H1 (cell line): ENCODE data around the gene SLC18A3. TPM values are rescaled to one million over a fixed set of nuclear protein-coding genes. Genes with fewer than 3 reads are reported as not detected.

Experiments used
- CTCF ChIA-PET: fragments of 300-600 bp; sonication (Branson Sonifier 250); formaldehyde crosslinking; loops from one replicate; lab custom pipeline; 2021; ENCODE audit not compliant: partially characterized antibody; lab: Charles Lee
- POLR2A ChIA-PET: fragments of 300-600 bp; sonication (Branson Sonifier 250); formaldehyde crosslinking; loops from one replicate; lab custom pipeline; 2021; ENCODE audit warnings: inconsistent platforms; ENCODE audit not compliant: partially characterized antibody; lab: Charles Lee
- DNase-seq, 2 experiments: peaks; one replicate each; pipeline versions ENCODE4 v3.0.0 to v3.0.0-alpha.2; 2010 to 2022; ENCODE audit warnings: low spot score in 2 of 2, low read depth in 1 of 2, mixed read lengths in 1 of 2
- FAIRE-seq: peaks from 2 replicates; lab custom pipeline; 2011; peaks lifted over from hg19 to GRCh38; lab: Jason Lieb, UNC
- H2AFZ ChIP-seq: 2 replicates; pipeline ENCODE4 v1.8.1; 2012; ENCODE audit warnings: low read length, inconsistent platforms
- H2AK5ac ChIP-seq: 2 replicates; pipeline ENCODE4 v1.6.1; 2013; ENCODE audit warnings: low read depth, low read length
- H2BK120ac ChIP-seq: replicated peaks from 2 replicates; pipeline ENCODE3; 2013; ENCODE audit warnings: low read depth, low read length, inconsistent platforms
- H2BK12ac ChIP-seq: 2 replicates; pipeline ENCODE4 v1.6.1; 2013; ENCODE audit warnings: low read depth, low read length
- H2BK15ac ChIP-seq: 2 replicates; pipeline ENCODE4 v1.6.1; 2013; ENCODE audit warnings: low read length
- H2BK20ac ChIP-seq: 2 replicates; pipeline ENCODE4 v1.6.1; 2013; ENCODE audit warnings: low read length
- H2BK5ac ChIP-seq: 2 replicates; pipeline ENCODE4 v1.6.1; 2013; ENCODE audit warnings: low read depth, low read length
- H3K14ac ChIP-seq: 2 replicates; pipeline ENCODE4 v1.6.1; 2013; ENCODE audit warnings: inconsistent platforms; ENCODE audit not compliant: insufficient read length
- H3K18ac ChIP-seq: 2 replicates; pipeline ENCODE4 v1.6.1; 2013; ENCODE audit warnings: low read length; ENCODE audit errors: extremely low read depth
- H3K23ac ChIP-seq: 2 replicates; pipeline ENCODE4 v1.6.1; 2013; ENCODE audit warnings: inconsistent platforms; ENCODE audit not compliant: insufficient read length
- H3K23me2 ChIP-seq: 2 replicates; pipeline ENCODE4 v1.6.1; 2013; ENCODE audit warnings: low read depth, low read length
- H3K27ac ChIP-seq: 2 replicates; pipeline ENCODE4 v1.6.1; 2011; ENCODE audit warnings: low read depth, low read length, inconsistent platforms
- H3K27me3 ChIP-seq, 4 experiments: replicated peaks in 1 of 4; 1 replicate in 1 of 4; 2 replicates in 3 of 4; pipeline versions ENCODE4 v1.6.1 to v1.8.1; 2011 to 2013; ENCODE audit warnings: low read length in 3 of 4, mild to moderate bottlenecking in 3 of 4, inconsistent platforms in 2 of 4, mixed read lengths in 2 of 4, moderate library complexity in 1 of 4; ENCODE audit not compliant: control insufficient read depth in 3 of 4, insufficient read depth in 3 of 4; ENCODE audit errors: extremely low read depth in 1 of 4
- H3K36me3 ChIP-seq, 4 experiments: 2 replicates each; pipeline versions ENCODE4 v1.6.1 to v1.8.1; 2011 to 2013; ENCODE audit warnings: mild to moderate bottlenecking in 4 of 4, low read length in 3 of 4, moderate library complexity in 2 of 4, control low read depth in 1 of 4, inconsistent platforms in 1 of 4; ENCODE audit not compliant: insufficient read depth in 4 of 4, control insufficient read depth in 2 of 4
- H3K4ac ChIP-seq: replicated peaks from 2 replicates; pipeline ENCODE3; 2013; ENCODE audit warnings: low read length, low read depth, mixed read lengths, inconsistent platforms; ENCODE audit not compliant: insufficient read length
- H3K4me1 ChIP-seq, 4 experiments: replicated peaks in 1 of 4; 1 replicate in 1 of 4; 2 replicates in 3 of 4; pipeline versions ENCODE4 v1.6.1 to v1.8.1; 2011 to 2013; ENCODE audit warnings: low read length in 3 of 4, inconsistent platforms in 2 of 4, mixed read lengths in 1 of 4; ENCODE audit not compliant: insufficient read depth in 4 of 4, control insufficient read depth in 3 of 4
- H3K4me2 ChIP-seq, 2 experiments: 2 replicates each; pipeline versions ENCODE4 v1.6.1 to v1.8.1; 2011 to 2013; ENCODE audit warnings: low read depth in 2 of 2, low read length in 2 of 2, control low read depth in 1 of 2, inconsistent platforms in 1 of 2, mild to moderate bottlenecking in 1 of 2; ENCODE audit not compliant: insufficient read depth in 1 of 2
- H3K4me3 ChIP-seq, 4 experiments: fragments of 200-600, 300-600 bp in 1 of 4; sonication (generic), shearing (Covaris generic), sonication (Bioruptor Twin) in 1 of 4; 2 replicates each; pipeline versions ENCODE4 v1.5.1 to v1.8.1; 2011 to 2016; ENCODE audit warnings: low read length in 4 of 4, low read depth in 3 of 4, control low read depth in 2 of 4, inconsistent platforms in 2 of 4, mild to moderate bottlenecking in 2 of 4, mixed read lengths in 1 of 4, moderate library complexity in 1 of 4; ENCODE audit not compliant: insufficient read depth in 2 of 4; ENCODE audit errors: extremely low read depth in 1 of 4
- H3K56ac ChIP-seq: replicated peaks from 2 replicates; pipeline ENCODE3; 2013; ENCODE audit warnings: low read depth, mild to moderate bottlenecking, mixed read lengths, low read length, inconsistent platforms; ENCODE audit not compliant: insufficient read length
- H3K79me1 ChIP-seq: 2 replicates; pipeline ENCODE4 v1.6.1; 2013; ENCODE audit warnings: low read depth, low read length, control low read depth
- H3K79me2 ChIP-seq, 2 experiments: 2 replicates each; pipeline versions ENCODE4 v1.6.1 to v1.8.1; 2012 to 2013; ENCODE audit warnings: low read length in 2 of 2, mild to moderate bottlenecking in 2 of 2, inconsistent platforms in 1 of 2; ENCODE audit not compliant: insufficient read depth in 2 of 2, control insufficient read depth in 1 of 2
- H3K9ac ChIP-seq, 4 experiments: replicated peaks in 1 of 4; 1 replicate in 1 of 4; 2 replicates in 3 of 4; pipeline versions ENCODE4 v1.6.1 to v1.8.1; 2011 to 2013; ENCODE audit warnings: low read depth in 3 of 4, low read length in 3 of 4, control low read depth in 2 of 4, mild to moderate bottlenecking in 2 of 4, moderate library complexity in 2 of 4, inconsistent platforms in 1 of 4; ENCODE audit errors: extremely low read depth in 1 of 4
- H3K9me3 ChIP-seq, 2 experiments: 2 replicates each; pipeline versions ENCODE4 v1.6.1 to v1.8.1; 2012 to 2013; ENCODE audit warnings: mild to moderate bottlenecking in 2 of 2, moderate library complexity in 2 of 2, control low read depth in 1 of 2, inconsistent platforms in 1 of 2, low read depth in 1 of 2, low read length in 1 of 2, mixed read lengths in 1 of 2; ENCODE audit not compliant: insufficient read depth in 2 of 2
- H4K20me1 ChIP-seq, 2 experiments: replicated peaks in 1 of 2; 2 replicates each; pipeline versions ENCODE3 to v1.8.1; 2011 to 2013; ENCODE audit warnings: inconsistent platforms in 2 of 2, low read length in 2 of 2, mild to moderate bottlenecking in 1 of 2; ENCODE audit not compliant: insufficient read depth in 2 of 2, control insufficient read depth in 1 of 2
- H4K5ac ChIP-seq: 2 replicates; pipeline ENCODE4 v1.6.1; 2013; ENCODE audit warnings: low read length, low read depth, mixed read lengths, inconsistent platforms; ENCODE audit not compliant: insufficient read length
- H4K8ac ChIP-seq: 2 replicates; pipeline ENCODE4 v1.8.0; 2013; ENCODE audit warnings: mild to moderate bottlenecking, moderate library complexity, low read length, inconsistent platforms; ENCODE audit not compliant: insufficient read depth; ENCODE audit errors: extremely low read depth
- H4K91ac ChIP-seq: replicated peaks from 2 replicates; pipeline ENCODE3; 2013; ENCODE audit warnings: low read length, mixed read lengths, inconsistent platforms; ENCODE audit not compliant: insufficient read length
- CEBPB ChIP-seq: IDR thresholded peaks from 2 replicates; pipeline ENCODE4 v1.6.1; 2012; ENCODE audit warnings: low read depth, low read length
- E2F6 ChIP-seq: IDR thresholded peaks from 2 replicates; pipeline ENCODE4 v1.6.1; 2012; ENCODE audit warnings: inconsistent platforms
- MAX ChIP-seq: IDR thresholded peaks from 2 replicates; pipeline ENCODE4 v1.6.1; 2012; ENCODE audit warnings: inconsistent platforms
- WGBS, 2 experiments: shearing (Covaris generic) in 1 of 2; methylation state at CpG; one replicate each; pipeline versions ENCODE4 v1.1.6 to v1.1.7; 2013 to 2015; ENCODE audit warnings: low lambda C conversion rate in 2 of 2, mixed read lengths in 2 of 2, inconsistent platforms in 1 of 2, low coverage in 1 of 2, missing lambda C conversion rate in 1 of 2; ENCODE audit not compliant: insufficient replicate concordance in 2 of 2, insufficient coverage in 1 of 2, insufficient read length in 1 of 2; ENCODE audit errors: extremely low coverage in 1 of 2, missing lambda C conversion rate in 1 of 2; 5-methylcytosine and 5-hydroxymethylcytosine counted together
- polyA plus RNA-seq, 7 experiments: library from polyadenylated mRNA; depleted of rRNA in 3 of 7; stranded (reverse) in 5 of 7; unstranded in 2 of 7; fragments of >200 nt in 5 of 7; fragments of 200-250 nt in 2 of 7; gene quantifications; 1 replicate in 5 of 7; 2 replicates in 1 of 7; 4 replicates in 1 of 7; pipeline versions ENCODE4 v1.2.1 to v1.2.3, GENCODE V29; 2011 to 2013; ENCODE audit warnings: missing spikeins in 2 of 7, mixed read lengths in 2 of 7
- total RNA-seq: library from RNA; stranded (reverse); fragmentation: NEBNext Ultra II Directional; extraction: Animal tissue kit (Norgen Biotek cat#: 25700); gene quantifications from 2 replicates; pipeline ENCODE4 v1.2.1, GENCODE V29; 2021

Gene SLC18A3
- total and polyA plus RNA-seq, 2 of the 8 experiments (the other 6 are each of a cell fraction or from before 2014, with no cell fraction given): 0.17 TPM; not detected in 1

GRCh38 chr10:49575489-49576072, 34.5 kb upstream of the SLC18A3 start:
- Histone ChIP-seq H3K4me3 (no peak overlapping the region), H2BK5ac (no peak overlapping the region), H3K4me1 (no peaks in the 10 kb centered on the region), H2BK15ac (no peak overlapping the region), H3K56ac (no peak overlapping the region), H3K4me2 (no peak overlapping the region), H3K4ac (no peak overlapping the region), H2AK5ac (no peak overlapping the region), H3K18ac (no peak overlapping the region), H4K8ac (no peak overlapping the region), H3K9ac (no peak overlapping the region), H2BK120ac (no peak overlapping the region), H3K9me3 (no peaks in the 10 kb centered on the region), H2AFZ (no peak overlapping the region), H4K91ac (no peak overlapping the region), H3K79me2 (no peaks in the 10 kb centered on the region), H2BK20ac (no peak overlapping the region), H4K5ac (no peak overlapping the region), H4K20me1 (no peaks in the 10 kb centered on the region), H3K27ac (no peak overlapping the region), H3K36me3 (no peaks in the 10 kb centered on the region), H3K23me2 (peaks cover 2% of the 10 kb centered on the region; the same call in 1 of the 2 replicates), H3K27me3 (no peaks in the 10 kb centered on the region), H2BK12ac (no peak overlapping the region), H3K79me1 (no peaks in the 10 kb centered on the region), H3K23ac (no peak overlapping the region), H3K14ac (no peak overlapping the region)
- WGBS, 2 experiments: 91% methylated on average over 11 of the region's 11 CpGs; no CpG with 5 or more reads in 1 of the 2 experiments
- ChIA-PET CTCF (interaction anchor here (0.6 to 2.2 kb wide), 4 partner anchors 18 to 242 kb away, joined by 3 to 7 read pairs (median 3); no protein-coding TSS in a partner anchor), POLR2A (no interaction called here)
- FAIRE-seq (no peak), DNase-seq (no peak)
- TF ChIP-seq E2F6: no peak
- TF ChIP-seq MAX: no peak
- TF ChIP-seq CEBPB: no peak
